Astrocyte (in vitro differentiated cells and primary cell): ENCODE results near the gene PCDHGB1. TPM values are rescaled to one million over a fixed set of nuclear protein-coding genes. Genes with fewer than 3 reads are reported as not detected.

Experiments
- DNase-seq: peaks from one replicate; pipeline ENCODE4 v3.0.0-alpha.2; 2010; ENCODE audit warnings: low read depth
- FAIRE-seq: peaks from 2 replicates; lab custom pipeline; 2011; peaks lifted over from hg19 to GRCh38; lab: Jason Lieb, UNC
- H2AFZ ChIP-seq: 2 replicates; pipeline ENCODE4 v1.6.0; 2012; ENCODE audit warnings: low read depth, low read length, inconsistent platforms
- H3K27ac ChIP-seq: 2 replicates; pipeline ENCODE4 v1.5.1; 2011; ENCODE audit warnings: low read depth, low read length, inconsistent platforms
- H3K27me3 ChIP-seq: 2 replicates; pipeline ENCODE4 v1.6.0; 2011; ENCODE audit warnings: low read length, inconsistent platforms; ENCODE audit not compliant: insufficient read depth
- H3K36me3 ChIP-seq: 2 replicates; pipeline ENCODE4 v1.5.1; 2011; ENCODE audit warnings: low read length, inconsistent platforms; ENCODE audit not compliant: insufficient read depth
- H3K4me1 ChIP-seq: 2 replicates; pipeline ENCODE4 v1.5.1; 2011; ENCODE audit warnings: low read length, inconsistent platforms; ENCODE audit not compliant: insufficient read depth
- H3K4me2 ChIP-seq: 2 replicates; pipeline ENCODE4 v1.6.0; 2012; ENCODE audit warnings: low read length, inconsistent platforms
- H3K4me3 ChIP-seq: 2 replicates; pipeline ENCODE4 v1.5.1; 2011; ENCODE audit warnings: low read depth, mild to moderate bottlenecking, low read length, inconsistent platforms; ENCODE audit not compliant: insufficient read depth
- H3K79me2 ChIP-seq: 2 replicates; pipeline ENCODE4 v1.6.0; 2012; ENCODE audit warnings: mild to moderate bottlenecking, low read length, inconsistent platforms; ENCODE audit not compliant: insufficient read depth
- H3K9ac ChIP-seq: 2 replicates; pipeline ENCODE4 v1.6.0; 2012; ENCODE audit warnings: mild to moderate bottlenecking, low read length, inconsistent platforms
- H3K9me3 ChIP-seq: 2 replicates; pipeline ENCODE4 v1.5.1; 2012; ENCODE audit warnings: low read depth, mild to moderate bottlenecking, low read length, inconsistent platforms; ENCODE audit not compliant: insufficient read depth
- H4K20me1 ChIP-seq: 2 replicates; pipeline ENCODE4 v1.6.0; 2012; ENCODE audit warnings: low read length, inconsistent platforms; ENCODE audit not compliant: insufficient read depth
- H3K27ac Mint-ChIP-seq: one replicate; pipeline ENCODE4 v1.8.0; 2021; ENCODE audit warnings: mild to moderate bottlenecking, mixed read lengths; ENCODE audit not compliant: unreplicated experiment
- H3K27me3 Mint-ChIP-seq: one replicate; pipeline ENCODE4 v1.8.0; 2021; ENCODE audit warnings: low read depth, mixed read lengths; ENCODE audit not compliant: unreplicated experiment
- H3K36me3 Mint-ChIP-seq: one replicate; pipeline ENCODE4 v1.8.0; 2021; ENCODE audit warnings: low read depth, mixed read lengths; ENCODE audit not compliant: unreplicated experiment
- H3K4me1 Mint-ChIP-seq: one replicate; pipeline ENCODE4 v1.8.0; 2021; ENCODE audit warnings: low read depth, mixed read lengths; ENCODE audit not compliant: unreplicated experiment
- H3K4me3 Mint-ChIP-seq: one replicate; pipeline ENCODE4 v1.8.0; 2021; ENCODE audit warnings: mild to moderate bottlenecking, moderate library complexity, mixed read lengths; ENCODE audit not compliant: unreplicated experiment
- H3K9me3 Mint-ChIP-seq: one replicate; pipeline ENCODE4 v1.8.0; 2021; ENCODE audit warnings: mild to moderate bottlenecking, mixed read lengths; ENCODE audit not compliant: unreplicated experiment
- EZH2 ChIP-seq: IDR thresholded peaks from 2 replicates; pipeline ENCODE4 v1.6.1; 2012; ENCODE audit warnings: mild to moderate bottlenecking, low read length, inconsistent platforms; ENCODE audit not compliant: insufficient read depth
- total RNA-seq: library from RNA; stranded (reverse); gene quantifications from 2 replicates; pipeline ENCODE4 v1.2.1, GENCODE V29; 2021
- TF ChIP-seq, protein P1 (sequence below): IDR thresholded peaks from 2 replicates; pipeline ENCODE4 v1.5.1; 2011; ENCODE audit warnings: low read depth, mild to moderate bottlenecking, inconsistent platforms, low read length, moderate library complexity; ENCODE audit not compliant: insufficient read depth

Gene PCDHGB1
- total RNA-seq, 1 donor from 2014 or later = 1.5 TPM

DNA sequence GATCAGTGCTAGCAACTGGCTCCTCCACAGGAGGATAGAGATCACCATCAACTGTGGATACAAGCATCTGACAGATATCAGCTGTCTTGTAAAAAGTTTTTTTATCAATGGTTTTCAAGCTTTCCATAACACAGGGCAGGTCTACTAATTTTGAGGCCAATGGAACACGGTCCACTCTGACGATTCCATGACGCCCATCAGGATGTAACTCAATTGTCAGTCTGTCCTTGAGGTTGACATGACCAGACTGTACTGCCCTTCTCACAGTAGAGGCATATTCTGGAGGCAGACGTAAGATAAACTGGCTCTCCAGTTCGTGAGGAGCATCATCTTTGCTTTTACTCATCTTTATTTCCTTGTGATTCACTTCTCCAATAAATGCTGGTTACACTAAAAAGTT is 30.2 kb upstream of the PCDHGB1 start:
- TF ChIP-seq EZH2 = no peak
- TF ChIP-seq, protein P1, sequence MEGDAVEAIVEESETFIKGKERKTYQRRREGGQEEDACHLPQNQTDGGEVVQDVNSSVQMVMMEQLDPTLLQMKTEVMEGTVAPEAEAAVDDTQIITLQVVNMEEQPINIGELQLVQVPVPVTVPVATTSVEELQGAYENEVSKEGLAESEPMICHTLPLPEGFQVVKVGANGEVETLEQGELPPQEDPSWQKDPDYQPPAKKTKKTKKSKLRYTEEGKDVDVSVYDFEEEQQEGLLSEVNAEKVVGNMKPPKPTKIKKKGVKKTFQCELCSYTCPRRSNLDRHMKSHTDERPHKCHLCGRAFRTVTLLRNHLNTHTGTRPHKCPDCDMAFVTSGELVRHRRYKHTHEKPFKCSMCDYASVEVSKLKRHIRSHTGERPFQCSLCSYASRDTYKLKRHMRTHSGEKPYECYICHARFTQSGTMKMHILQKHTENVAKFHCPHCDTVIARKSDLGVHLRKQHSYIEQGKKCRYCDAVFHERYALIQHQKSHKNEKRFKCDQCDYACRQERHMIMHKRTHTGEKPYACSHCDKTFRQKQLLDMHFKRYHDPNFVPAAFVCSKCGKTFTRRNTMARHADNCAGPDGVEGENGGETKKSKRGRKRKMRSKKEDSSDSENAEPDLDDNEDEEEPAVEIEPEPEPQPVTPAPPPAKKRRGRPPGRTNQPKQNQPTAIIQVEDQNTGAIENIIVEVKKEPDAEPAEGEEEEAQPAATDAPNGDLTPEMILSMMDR = no peak
- H3K4me3 ChIP-seq = peak overlapping the region; percentile 89
- peaks cover 19% of the 10 kb centered on the region for H3K36me3 ChIP-seq
- peaks cover 20% of the 10 kb centered on the region for H4K20me1 ChIP-seq
- Mint-ChIP-seq H3K36me3 (peaks cover 45% of the 10 kb centered on the region), H3K27me3 (no peaks in the 10 kb centered on the region), H3K4me3 (peak overlapping the region; percentile 98), H3K27ac (peak overlapping the region; percentile 100), H3K4me1 (peaks cover 7% of the 10 kb centered on the region), H3K9me3 (peaks cover 63% of the 10 kb centered on the region)
- peaks cover 25% of the 10 kb centered on the region for H3K9me3 ChIP-seq
- H3K27ac ChIP-seq = no peak overlapping the region
- H3K4me1 ChIP-seq = no peaks in the 10 kb centered on the region
- no peaks in the 10 kb centered on the region for H3K27me3 ChIP-seq
- DNase-seq (no peak), FAIRE-seq (no peak)
- H3K9ac ChIP-seq = peak overlapping the region; percentile 95
- H2AFZ ChIP-seq = no peak overlapping the region
- H3K79me2 ChIP-seq = peaks cover 43% of the 10 kb centered on the region
- H3K4me2 ChIP-seq = peak overlapping the region; percentile 89

DNA sequence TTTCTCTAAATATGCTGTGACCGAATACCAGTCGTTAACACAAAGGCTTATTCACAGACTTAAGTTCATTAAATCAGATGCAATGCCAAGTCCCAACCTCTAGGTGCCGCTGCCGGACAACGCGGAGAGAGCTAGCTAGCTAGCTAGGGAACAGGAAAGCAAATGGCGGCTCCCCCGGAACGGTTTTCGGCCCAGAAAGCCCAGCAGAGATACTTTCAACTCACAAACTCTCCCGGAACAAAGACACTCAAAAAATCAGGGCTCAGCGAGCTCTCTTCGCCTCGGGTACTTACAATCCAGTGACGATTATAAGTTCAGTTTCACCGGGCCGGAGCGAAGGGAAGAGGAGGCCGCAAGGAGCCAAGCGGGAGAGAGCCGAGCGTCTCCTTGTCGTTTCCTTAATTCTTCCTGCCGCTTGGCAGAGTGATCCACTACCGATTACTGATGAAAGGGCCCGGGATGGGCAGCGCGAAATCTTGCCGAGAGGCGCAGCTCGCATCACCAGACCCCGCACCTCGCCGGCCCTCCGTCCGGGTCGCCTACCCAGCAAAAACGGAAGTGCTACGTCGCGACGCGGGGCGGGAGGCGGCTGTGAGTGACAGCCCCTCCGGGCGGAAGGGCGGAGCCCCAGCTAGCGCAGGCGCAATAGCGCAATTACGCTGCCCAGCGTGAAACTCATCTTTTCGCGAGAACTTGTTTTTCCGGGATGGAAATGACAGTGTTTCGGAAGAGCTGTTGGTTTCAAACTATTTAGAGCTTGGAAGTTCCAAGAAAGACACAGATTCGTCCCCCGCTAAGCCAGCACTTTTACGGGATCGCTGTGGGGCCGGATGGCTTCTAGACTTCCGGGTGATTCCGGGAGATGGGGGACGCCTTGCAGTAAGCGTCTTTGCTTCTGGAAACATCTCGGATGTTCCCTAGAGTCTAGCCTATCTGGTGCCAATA is 29.4 kb upstream of the PCDHGB1 start, which contains the start of gene TAF7:
TAF7 (minus strand) TSS at position 560 of the 945 bp plus-strand sequence. CDS start 740 bp downstream, outside the sequence.
- peak within 1 kb of the TSS; percentile 100 for H3K27ac Mint-ChIP-seq
- Histone ChIP-seq H4K20me1 (peaks cover 20% of the 10 kb centered on the region), H3K9me3 (peaks cover 21% of the 10 kb centered on the region), H3K4me2 (peak within 1 kb of the TSS; percentile 89), H3K4me3 (peak within 1 kb of the TSS; percentile 89), H3K4me1 (no peaks in the 10 kb centered on the region), H3K79me2 (peaks cover 35% of the 10 kb centered on the region), H2AFZ (peak within 1 kb of the TSS; percentile 97), H3K27ac (peak within 1 kb of the TSS; percentile 96), H3K9ac (peak within 1 kb of the TSS; percentile 95), H3K36me3 (peaks cover 19% of the 10 kb centered on the region), H3K27me3 (no peaks in the 10 kb centered on the region)
- H3K9me3 Mint-ChIP-seq = peaks cover 56% of the 10 kb centered on the region
- H3K36me3 Mint-ChIP-seq = peaks cover 37% of the 10 kb centered on the region
- FAIRE-seq (no peak), DNase-seq (peak; percentile 81)
- peak within 1 kb of the TSS; percentile 98 for H3K4me3 Mint-ChIP-seq
- H3K27me3 Mint-ChIP-seq = no peaks in the 10 kb centered on the region
- TF ChIP-seq EZH2 = no peak
- TF ChIP-seq, protein P1 = peak; percentile 93
- peaks cover 7% of the 10 kb centered on the region for H3K4me1 Mint-ChIP-seq

DNA sequence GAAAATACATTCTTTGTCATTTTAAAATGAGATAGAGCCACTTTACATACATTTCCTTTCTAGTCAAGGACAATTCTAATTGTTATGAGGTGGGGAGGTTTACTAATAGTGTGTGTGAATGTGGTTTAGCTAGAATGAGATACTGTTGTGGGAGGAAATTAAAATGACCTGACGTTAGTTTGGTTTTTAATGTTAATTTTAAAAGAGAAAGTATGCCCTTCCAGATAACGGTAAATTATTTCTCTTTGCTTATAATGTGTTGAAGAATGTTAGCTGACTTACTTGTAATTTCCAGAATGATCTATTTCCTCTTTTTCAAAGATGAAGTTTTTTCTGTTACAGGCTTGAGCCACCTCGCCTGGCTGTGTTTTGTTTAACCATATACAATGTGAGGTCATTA is 27.6 kb upstream of the PCDHGB1 start:
- no peaks in the 10 kb centered on the region for H3K4me1 ChIP-seq
- H3K27ac ChIP-seq = no peak overlapping the region
- peaks cover 7% of the 10 kb centered on the region for H3K4me1 Mint-ChIP-seq
- peaks cover 16% of the 10 kb centered on the region for H3K36me3 ChIP-seq
- FAIRE-seq = no peak
- H3K4me3 Mint-ChIP-seq = peak overlapping the region; percentile 12
- H4K20me1 ChIP-seq = peaks cover 20% of the 10 kb centered on the region
- no peak overlapping the region for H2AFZ ChIP-seq
- no peak for DNase-seq
- peaks cover 21% of the 10 kb centered on the region for H3K36me3 Mint-ChIP-seq
- H3K9me3 Mint-ChIP-seq = peaks cover 41% of the 10 kb centered on the region
- peaks cover 28% of the 10 kb centered on the region for H3K79me2 ChIP-seq
- no peaks in the 10 kb centered on the region for H3K27me3 Mint-ChIP-seq
- peaks cover 19% of the 10 kb centered on the region for H3K9me3 ChIP-seq
- H3K27me3 ChIP-seq = no peaks in the 10 kb centered on the region
- H3K4me2 ChIP-seq = no peak overlapping the region
- H3K9ac ChIP-seq = no peak overlapping the region
- no peak overlapping the region for H3K27ac Mint-ChIP-seq
- H3K4me3 ChIP-seq = no peak overlapping the region
- TF ChIP-seq EZH2 = no peak
- TF ChIP-seq, protein P1 = no peak
